Uterus (tissue), 4 donors: ENCODE results near the gene RPL32. TPM values are rescaled to one million over a fixed set of nuclear protein-coding genes. Genes with fewer than 3 reads are reported as not detected.
A peak's percentile ranks its signal among the peaks of the same experiment; 100 is the strongest.

Experiments used
- DNase-seq, 2 donors: peaks; one replicate each; pipeline ENCODE4 v3.0.0-alpha.2; 2019 to 2020
- H3K27ac ChIP-seq, 2 donors: fragments of 200-600 bp; sonication (generic); 1 replicate in 1 of 2; 2 replicates in 1 of 2; pipeline ENCODE4 v1.5.1; 2016 to 2018
- H3K27me3 ChIP-seq, 2 donors: fragments of 200-600 bp; sonication (generic); one replicate each; pipeline ENCODE4 v1.5.1; 2018 to 2019; ENCODE audit warnings: control low read depth in 1 of 2
- H3K36me3 ChIP-seq, 2 donors: fragments of 200-600 bp; sonication (generic); one replicate each; pipeline ENCODE4 v1.5.1; 2019; ENCODE audit warnings: control low read depth in 1 of 2
- H3K4me1 ChIP-seq, 2 donors: fragments of 200-600 bp; sonication (generic); one replicate each; pipeline ENCODE4 v1.5.1; 2018 to 2019; ENCODE audit warnings: control low read depth in 1 of 2
- H3K4me3 ChIP-seq, 2 donors: fragments of 200-600 bp; sonication (generic); 1 replicate in 1 of 2; 2 replicates in 1 of 2; pipeline ENCODE4 v1.5.1; 2018 to 2019; ENCODE audit warnings: mild to moderate bottlenecking in 1 of 2
- H3K9me3 ChIP-seq, 2 donors: fragments of 200-600 bp; sonication (generic); one replicate each; pipeline ENCODE4 v1.5.1; 2019; ENCODE audit warnings: control low read depth in 1 of 2
- CTCF ChIP-seq, 4 experiments: fragments of 200-600 bp in 2 of 4; fragments of 450-650 bp in 2 of 4; sonication (generic) in 2 of 4; IDR thresholded peaks; one replicate each; pipeline ENCODE4 v1.5.1; 2016 to 2019; ENCODE audit warnings: antibody characterized with exemption in 4 of 4, mild to moderate bottlenecking in 2 of 4, moderate library complexity in 1 of 4
- POLR2A ChIP-seq, 2 donors: fragments of 450-650 bp; IDR thresholded peaks; one replicate each; pipeline ENCODE4 v1.6.1; 2016; ENCODE audit warnings: antibody characterized with exemption in 2 of 2, mild to moderate bottlenecking in 1 of 2, moderate library complexity in 1 of 2
- intact Hi-C: fragments of 100-400 bp; cut with DNase I; formaldehyde crosslinking; loops from one replicate; pipeline ENCODE4 v1.15.1; 2023; ENCODE audit warnings: low total_unique reads
- total RNA-seq, 4 donors: library from RNA; depleted of rRNA in 3 of 4; stranded (reverse); fragments of >200 nt in 3 of 4; gene quantifications; one replicate each; pipeline versions ENCODE4 v1.1.0 to v1.2.4, GENCODE V29; 2014 to 2023
- donor health status: DM: yes; HTN: yes; CAD: no.

The RPL32 gene
- total RNA-seq, 4 donors from 2014 or later: 538 to 9,435 (median 3,478) TPM

GRCh38 chr3:12812812-12813211 lies 28.6 kb downstream of the RPL32 start:
- H3K36me3 ChIP-seq: no peaks in the 10 kb centered on the region
- no peak overlapping the region for H3K4me3 ChIP-seq
- H3K4me1 ChIP-seq: peaks cover 0 to 7% of the 10 kb centered on the region in 2 donors
- TF ChIP-seq CTCF (IDR thresholded peaks at IDR 0.05) (no peak), POLR2A (IDR thresholded peaks at IDR 0.05) (no peak)
- no peaks in the 10 kb centered on the region for H3K9me3 ChIP-seq
- no peaks in the 10 kb centered on the region for H3K27me3 ChIP-seq
- no peak for DNase-seq
- H3K27ac ChIP-seq: no peak overlapping the region
- intact Hi-C loops: no loop called here

DNA sequence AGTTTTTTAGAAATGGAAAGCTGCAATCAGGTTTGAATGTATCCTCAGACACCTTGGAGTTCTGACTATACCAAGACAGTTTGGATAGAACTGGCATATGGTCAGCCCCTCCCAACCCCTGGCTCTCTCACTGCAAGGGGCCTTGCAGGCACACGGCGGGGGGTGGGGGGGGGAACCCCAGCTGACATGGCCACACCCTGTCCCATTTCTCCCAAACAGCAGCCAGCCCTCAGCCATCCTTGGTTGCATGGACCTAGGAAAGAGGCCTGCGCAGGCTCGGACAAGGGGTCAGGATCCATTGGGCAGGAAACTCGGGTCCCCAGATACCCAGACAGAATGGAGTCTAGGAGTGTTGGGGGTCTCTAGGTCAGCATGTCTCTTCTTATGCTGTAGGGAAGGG lies 30.4 kb downstream of the RPL32 start:
- Histone ChIP-seq H3K4me1 (peaks cover 0 to 7% of the 10 kb centered on the region in 2 donors), H3K4me3 (no peak overlapping the region), H3K27ac (peak overlapping the region; percentile 74 to 89), H3K36me3 (no peaks in the 10 kb centered on the region), H3K27me3 (no peaks in the 10 kb centered on the region), H3K9me3 (no peaks in the 10 kb centered on the region)
- TF ChIP-seq CTCF (IDR thresholded peaks at IDR 0.05) (no peak), POLR2A (IDR thresholded peaks at IDR 0.05) (no peak)
- intact Hi-C loops: no loop called here
- no peak for DNase-seq

DNA sequence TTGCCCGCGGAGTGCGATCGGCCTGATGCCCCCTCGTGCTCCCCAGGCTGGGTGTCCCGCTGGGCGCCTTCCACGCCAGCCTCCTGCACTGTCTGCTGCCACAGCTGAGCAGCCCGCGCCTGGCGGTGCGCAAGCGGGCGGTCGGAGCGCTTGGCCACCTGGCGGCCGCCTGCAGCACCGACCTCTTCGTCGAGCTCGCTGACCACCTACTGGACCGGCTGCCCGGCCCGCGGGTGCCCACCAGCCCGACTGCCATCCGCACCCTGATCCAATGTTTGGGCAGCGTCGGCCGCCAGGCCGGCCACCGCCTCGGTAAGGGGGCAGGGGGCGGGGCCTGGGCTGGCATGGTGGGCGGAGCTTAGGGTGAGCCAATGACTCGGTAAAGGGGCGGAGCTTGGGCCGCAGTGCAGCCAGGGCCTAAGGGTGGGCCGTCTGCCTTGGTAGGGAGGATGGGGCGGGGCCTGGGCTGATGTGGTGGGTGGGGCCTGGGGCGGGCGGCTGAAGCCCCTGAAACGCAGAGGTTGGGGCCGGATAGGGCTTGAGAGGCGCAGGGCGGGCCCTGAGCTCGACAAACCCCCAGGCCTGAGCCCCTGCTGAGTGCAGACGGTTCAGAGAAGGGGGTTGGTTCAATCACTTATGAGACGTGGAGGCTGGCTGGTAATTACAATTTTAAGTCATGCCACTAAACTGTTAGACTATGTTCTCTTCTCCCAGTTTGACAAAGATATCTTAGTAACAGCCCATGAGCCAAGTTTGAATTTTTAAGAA lies 31.2 kb downstream of the RPL32 start:
- peak overlapping the region; percentile 31 to 55 for H3K4me3 ChIP-seq
- H3K9me3 ChIP-seq: no peaks in the 10 kb centered on the region
- intact Hi-C loops: no loop called here
- H3K4me1 ChIP-seq: peaks cover 0 to 7% of the 10 kb centered on the region in 2 donors
- peak overlapping the region; percentile 74 to 89 for H3K27ac ChIP-seq
- DNase-seq: peak; percentile 96 to 97
- H3K27me3 ChIP-seq: no peaks in the 10 kb centered on the region
- H3K36me3 ChIP-seq: no peaks in the 10 kb centered on the region
- peak; percentile 41 to 92 (median 82) for TF ChIP-seq CTCF (IDR thresholded peaks at IDR 0.05)
- peak; percentile 62 to 86 for TF ChIP-seq POLR2A (IDR thresholded peaks at IDR 0.05)

GRCh38 chr3:12809435-12809834 lies 31.9 kb downstream of the RPL32 start:
- H3K9me3 ChIP-seq: no peaks in the 10 kb centered on the region
- peaks cover 0 to 7% of the 10 kb centered on the region in 2 donors for H3K4me1 ChIP-seq
- H3K4me3 ChIP-seq: peak overlapping the region in 1 of 2 donors; percentile 55
- H3K27ac ChIP-seq: peak overlapping the region; percentile 74 to 89
- H3K36me3 ChIP-seq: no peaks in the 10 kb centered on the region
- DNase-seq: no peak
- TF ChIP-seq CTCF (IDR thresholded peaks at IDR 0.05): no peak
- TF ChIP-seq POLR2A (IDR thresholded peaks at IDR 0.05): no peak
- no peaks in the 10 kb centered on the region for H3K27me3 ChIP-seq
- intact Hi-C loops: no loop called here

DNA sequence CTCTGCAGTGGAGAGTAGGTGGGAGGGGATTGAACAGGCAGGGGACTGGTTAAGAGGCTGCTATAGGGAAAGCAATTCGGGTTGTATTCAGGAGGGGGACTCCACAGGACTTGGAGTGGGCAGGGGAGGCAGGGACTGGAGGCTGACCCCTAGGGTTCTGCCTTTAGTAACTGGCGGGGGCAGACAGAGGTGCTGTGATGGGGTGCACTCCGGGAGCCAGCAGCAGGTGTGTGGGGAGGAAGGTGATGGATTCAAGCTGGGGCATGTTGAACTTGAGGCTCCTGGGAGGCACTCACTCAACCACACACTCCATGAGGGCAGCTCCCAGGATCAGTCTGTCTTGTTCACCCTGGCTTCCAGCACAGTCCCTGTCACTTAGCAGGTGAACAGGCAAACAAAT lies 32.4 kb downstream of the RPL32 start:
- DNase-seq: no peak
- H3K27ac ChIP-seq: no peak overlapping the region

More for the DNA sequence above, 32.4 kb downstream of the RPL32 start:
- Histone ChIP-seq H3K9me3 (no peaks in the 10 kb centered on the region), H3K27me3 (no peaks in the 10 kb centered on the region), H3K4me3 (no peak overlapping the region), H3K4me1 (peaks cover 0 to 7% of the 10 kb centered on the region in 2 donors), H3K36me3 (no peaks in the 10 kb centered on the region)
- intact Hi-C loops: no loop called here
- no peak for TF ChIP-seq CTCF (IDR thresholded peaks at IDR 0.05)
- no peak for TF ChIP-seq POLR2A (IDR thresholded peaks at IDR 0.05)
